Right lobe of liver (tissue), 6 donors: Measurements from ENCODE around the gene MAP2K4. TPM values are rescaled to one million over a fixed set of nuclear protein-coding genes. Genes with fewer than 3 reads are reported as not detected.

Experiments used
- ATAC-seq, 4 donors: fragments of 200-7000 bp; cut with Tn5 transposase; one replicate each; pipeline ENCODE4 v1.9.1; 2020; ENCODE audit warnings: mild to moderate bottlenecking in 4 of 4, moderate library complexity in 4 of 4
- DNase-seq, 3 donors: peaks; one replicate each; pipeline ENCODE4 v3.0.0-alpha.2; 2020
- H3K27ac ChIP-seq, 3 donors: fragments of 200-600 bp; one replicate each; pipeline ENCODE4 v1.8.0; 2022
- H3K27me3 ChIP-seq, 2 donors: fragments of 200-600 bp; one replicate each; pipeline ENCODE4 v1.8.0; 2022
- H3K36me3 ChIP-seq, 4 donors: fragments of 200-600 bp; sonication (generic) in 1 of 4; one replicate each; pipeline versions ENCODE4 v1.5.1 to v1.8.0; 2017 to 2022; ENCODE audit warnings: control low read depth in 1 of 4
- H3K4me1 ChIP-seq, 4 donors: fragments of 200-600 bp; sonication (generic) in 1 of 4; one replicate each; pipeline versions ENCODE4 v1.5.1 to v1.8.0; 2017 to 2022; ENCODE audit warnings: control low read depth in 1 of 4
- H3K4me3 ChIP-seq, 3 donors: fragments of 200-600 bp; one replicate each; pipeline ENCODE4 v1.8.0; 2022
- H3K9me3 ChIP-seq, 4 donors: fragments of 200-600 bp; sonication (generic) in 1 of 4; one replicate each; pipeline versions ENCODE4 v1.5.1 to v1.8.0; 2017 to 2022; ENCODE audit warnings: control low read depth in 1 of 4
- POLR2A ChIP-seq: fragments of 450-650 bp; IDR thresholded peaks from one replicate; pipeline ENCODE4 v1.6.1; 2017; ENCODE audit warnings: antibody characterized with exemption, mild to moderate bottlenecking
- WGBS: methylation state at CpG from one replicate; pipeline ENCODE4 v1.1.6; 2018; ENCODE audit warnings: low coverage, low lambda C conversion rate; ENCODE audit not compliant: insufficient coverage; ENCODE audit errors: missing lambda C conversion rate; 5-methylcytosine and 5-hydroxymethylcytosine counted together
- intact Hi-C, 2 donors: fragments of 100-400 bp; cut with DNase I; formaldehyde crosslinking; loops; one replicate each; pipeline versions ENCODE4 v1.11.2 to v1.14.1; 2022
- total RNA-seq, 6 experiments: library from RNA; depleted of rRNA in 2 of 6; stranded (reverse); fragments of >200 nt in 2 of 6; fragmentation: NEBNext Ultra II Directional in 3 of 6; extraction: Animal tissue kit (Norgen Biotek cat#: 25700) in 3 of 6; gene quantifications; one replicate each; pipeline versions ENCODE4 v1.1.0 to v1.2.4, GENCODE V29; 2016 to 2023
- TF ChIP-seq, protein P1 (sequence below), 4 donors: fragments of 200-600 bp in 3 of 4; fragments of 450-650 bp in 1 of 4; IDR thresholded peaks; one replicate each; pipeline versions ENCODE4 v1.5.1 to v1.8.0; 2016 to 2022; ENCODE audit warnings: antibody characterized with exemption in 4 of 4, mild to moderate bottlenecking in 2 of 4
- donor health status: DM: no; HTN: yes; CAD: no.
- donor health status: DM: no; HTN: no; CAD: no.
- donor health status: DM: no; HTN: no; CAD: no.
- donor health status: DM: no; HTN: yes; CAD: no.
- donor health status: DM: no; HTN: yes; CAD: no.

Gene MAP2K4
- total RNA-seq, 6 experiments from 2014 or later, result 14.9 to 23.7 (median 18.7) TPM

- H3K4me3 ChIP-seq, result no peak overlapping the region
- H3K27me3 ChIP-seq, result no peaks in the 10 kb centered on the region
- H3K4me1 ChIP-seq, result peaks cover 0 to 16% (median 0%) of the 10 kb centered on the region in 4 donors
- WGBS, result 73% methylated on average over 3 of the region's 3 CpGs
- DNase-seq (no peak), ATAC-seq (no peak)
- TF ChIP-seq, protein P1, sequence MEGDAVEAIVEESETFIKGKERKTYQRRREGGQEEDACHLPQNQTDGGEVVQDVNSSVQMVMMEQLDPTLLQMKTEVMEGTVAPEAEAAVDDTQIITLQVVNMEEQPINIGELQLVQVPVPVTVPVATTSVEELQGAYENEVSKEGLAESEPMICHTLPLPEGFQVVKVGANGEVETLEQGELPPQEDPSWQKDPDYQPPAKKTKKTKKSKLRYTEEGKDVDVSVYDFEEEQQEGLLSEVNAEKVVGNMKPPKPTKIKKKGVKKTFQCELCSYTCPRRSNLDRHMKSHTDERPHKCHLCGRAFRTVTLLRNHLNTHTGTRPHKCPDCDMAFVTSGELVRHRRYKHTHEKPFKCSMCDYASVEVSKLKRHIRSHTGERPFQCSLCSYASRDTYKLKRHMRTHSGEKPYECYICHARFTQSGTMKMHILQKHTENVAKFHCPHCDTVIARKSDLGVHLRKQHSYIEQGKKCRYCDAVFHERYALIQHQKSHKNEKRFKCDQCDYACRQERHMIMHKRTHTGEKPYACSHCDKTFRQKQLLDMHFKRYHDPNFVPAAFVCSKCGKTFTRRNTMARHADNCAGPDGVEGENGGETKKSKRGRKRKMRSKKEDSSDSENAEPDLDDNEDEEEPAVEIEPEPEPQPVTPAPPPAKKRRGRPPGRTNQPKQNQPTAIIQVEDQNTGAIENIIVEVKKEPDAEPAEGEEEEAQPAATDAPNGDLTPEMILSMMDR (IDR thresholded peaks at IDR 0.05), result no peak
- no peak for TF ChIP-seq POLR2A
- no peaks in the 10 kb centered on the region for H3K36me3 ChIP-seq
- no peaks in the 10 kb centered on the region for H3K9me3 ChIP-seq
- H3K27ac ChIP-seq, result no peak overlapping the region
- intact Hi-C loops, result no loop called here
Measured at GRCh38 chr17:12041312-12041711, 20.6 kb downstream of the MAP2K4 start.

DNA sequence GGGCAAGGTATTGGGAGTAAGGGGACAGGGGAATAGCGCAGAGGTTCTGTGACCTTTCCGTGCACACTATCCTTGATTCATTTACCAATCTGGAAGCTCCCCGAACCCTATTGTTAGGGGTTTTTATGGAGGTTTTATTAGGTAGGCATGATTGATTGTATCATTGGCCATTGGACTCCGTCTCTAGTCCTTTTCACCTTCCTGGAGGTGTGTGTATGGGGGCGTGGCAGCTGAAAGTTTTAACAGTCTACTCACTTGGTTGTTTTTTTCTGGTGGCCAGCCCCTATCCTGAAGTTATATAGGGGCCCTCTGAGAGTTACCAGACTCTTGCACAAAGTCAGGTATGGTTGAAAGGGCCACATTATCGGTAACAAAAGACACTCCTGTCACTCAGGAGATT is 23.0 kb downstream of the MAP2K4 start:
- intact Hi-C loops, result no loop called here
- Histone ChIP-seq H3K4me1 (peaks cover 0 to 12% (median 0%) of the 10 kb centered on the region in 4 donors), H3K9me3 (no peaks in the 10 kb centered on the region), H3K27me3 (no peaks in the 10 kb centered on the region), H3K4me3 (no peak overlapping the region), H3K36me3 (no peaks in the 10 kb centered on the region), H3K27ac (no peak overlapping the region)
- no peak for DNase-seq
- no peak for ATAC-seq
- 89% methylated on average over 4 of the region's 6 CpGs for WGBS
- TF ChIP-seq POLR2A, result no peak
- TF ChIP-seq, protein P1 (IDR thresholded peaks at IDR 0.05), result no peak

DNA sequence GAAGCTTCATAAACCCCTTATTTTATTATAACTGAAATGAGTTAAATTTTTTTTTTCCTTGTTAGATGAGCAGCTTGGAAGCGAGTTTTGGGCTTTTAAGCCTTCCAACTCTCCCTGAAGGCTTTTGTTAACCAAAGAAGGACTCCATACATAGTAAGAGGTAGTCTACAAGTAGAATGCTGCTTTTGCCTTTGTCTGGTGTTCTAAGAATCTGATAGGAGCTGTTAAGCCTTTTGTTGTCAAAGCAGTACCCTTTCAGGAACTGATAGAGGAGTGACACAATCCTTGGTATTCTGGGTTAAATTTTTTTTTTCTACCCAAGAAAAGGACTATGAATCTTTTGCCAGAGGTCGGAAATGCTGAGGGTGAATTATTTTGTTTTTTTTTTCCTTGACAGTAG is 26.1 kb downstream of the MAP2K4 start:
- ATAC-seq (no peak), DNase-seq (no peak)
- Histone ChIP-seq H3K9me3 (no peaks in the 10 kb centered on the region), H3K4me3 (no peak overlapping the region), H3K36me3 (no peaks in the 10 kb centered on the region), H3K27me3 (no peaks in the 10 kb centered on the region), H3K27ac (no peak overlapping the region), H3K4me1 (peaks cover 0 to 12% (median 0%) of the 10 kb centered on the region in 4 donors)
- intact Hi-C loops, result no loop called here
- no peak for TF ChIP-seq POLR2A
- TF ChIP-seq, protein P1 (IDR thresholded peaks at IDR 0.05), result no peak
- WGBS, result 89% methylated on average over 2 of the region's 2 CpGs

- Histone ChIP-seq H3K4me3 (no peak overlapping the region), H3K27me3 (no peaks in the 10 kb centered on the region), H3K36me3 (no peaks in the 10 kb centered on the region), H3K9me3 (no peaks in the 10 kb centered on the region), H3K4me1 (peaks cover 0 to 12% (median 0%) of the 10 kb centered on the region in 4 donors), H3K27ac (no peak overlapping the region)
- no peak for DNase-seq
- intact Hi-C loops, result no loop called here
- ATAC-seq, result peak in 1 of 4 donors; percentile 9
- TF ChIP-seq, protein P1 (IDR thresholded peaks at IDR 0.05), result no peak
- TF ChIP-seq POLR2A, result no peak
- 61% methylated on average over 3 of the region's 3 CpGs for WGBS
Measured at GRCh38 chr17:12047681-12048376, 27.2 kb downstream of the MAP2K4 start.
